PC-3 (cell line): ENCODE measurements around the gene C9orf43. TPM values are rescaled to one million over a fixed set of nuclear protein-coding genes. Genes with fewer than 3 reads are reported as not detected.

ENCODE experiments used
- ATAC-seq: fragments of 200-7000 bp; cut with Tn5 transposase; 2 replicates; pipeline ENCODE4 v1.9.1; 2020; ENCODE audit warnings: mild to moderate bottlenecking, moderate library complexity
- BruUV-seq: library from RNA; stranded (reverse); fragments of 400-500 nt; replicated peaks from 2 replicates; lab custom pipeline; 2021; lab: Mats Ljungman, UMichigan
- CTCF ChIA-PET: fragments of 300-600 bp; sonication (Branson Sonifier 250); formaldehyde crosslinking; loops from one replicate; lab custom pipeline; 2022; ENCODE audit warnings: antibody characterized with exemption; lab: Charles Lee
- POLR2A ChIA-PET: fragments of 300-600 bp; sonication (Branson Sonifier 250); formaldehyde crosslinking; loops from one replicate; lab custom pipeline; 2022; ENCODE audit warnings: antibody characterized with exemption; ENCODE audit not compliant: unreplicated experiment; lab: Charles Lee
- DNase-seq: peaks from one replicate; pipeline ENCODE4 v3.0.0-alpha.2; 2015
- H2AFZ ChIP-seq: fragments of 300-600 bp; sonication (generic); 2 replicates; pipeline ENCODE4 v1.6.0; 2016; ENCODE audit warnings: antibody characterized with exemption, low read length
- H3F3A ChIP-seq: fragments of 300-600 bp; sonication (generic); one replicate; pipeline ENCODE4 v1.6.0; 2017; ENCODE audit warnings: antibody characterized with exemption, low read length, control low read depth, mild to moderate bottlenecking; ENCODE audit not compliant: unreplicated experiment
- H3K27ac ChIP-seq: fragments of 300-600 bp; sonication (generic); 2 replicates; pipeline ENCODE4 v1.5.1; 2016; ENCODE audit warnings: mild to moderate bottlenecking, low read length
- H3K27me3 ChIP-seq: fragments of 300-600 bp; sonication (generic); 2 replicates; pipeline ENCODE4 v1.6.1; 2016; ENCODE audit warnings: low read length, mixed read lengths
- H3K36me3 ChIP-seq: fragments of 300-600 bp; sonication (generic); 2 replicates; pipeline ENCODE4 v1.6.1; 2016; ENCODE audit warnings: low read depth, mixed run types, low read length, mixed read lengths
- H3K4me1 ChIP-seq: fragments of 300-600 bp; sonication (generic); 2 replicates; pipeline ENCODE4 v1.5.1; 2016; ENCODE audit warnings: low read length; ENCODE audit not compliant: insufficient read depth
- H3K4me2 ChIP-seq: fragments of 300-600 bp; sonication (generic); 2 replicates; pipeline ENCODE4 v1.6.0; 2016; ENCODE audit warnings: low read length
- H3K4me3 ChIP-seq: fragments of 300-600 bp; sonication (generic); 2 replicates; pipeline ENCODE4 v1.5.1; 2016; ENCODE audit warnings: mild to moderate bottlenecking, low read length, mixed read lengths
- H3K79me2 ChIP-seq: fragments of 300-600 bp; sonication (generic); 2 replicates; pipeline ENCODE4 v1.6.1; 2017; ENCODE audit warnings: low read length, mixed read lengths
- H3K9ac ChIP-seq: fragments of 300-600 bp; sonication (generic); 2 replicates; pipeline ENCODE4 v1.6.0; 2016; ENCODE audit warnings: mild to moderate bottlenecking, low read length
- H3K9me2 ChIP-seq: fragments of 300-600 bp; sonication (generic); replicated peaks from 2 replicates; pipeline ENCODE4 v1.6.1; 2016; ENCODE audit warnings: mixed run types, low read length, mixed read lengths
- H3K9me3 ChIP-seq: fragments of 300-600 bp; sonication (generic); 2 replicates; pipeline ENCODE4 v1.6.1; 2016; ENCODE audit warnings: low read length, mixed read lengths
- H4K20me1 ChIP-seq: fragments of 300-600 bp; sonication (generic); 2 replicates; pipeline ENCODE4 v1.6.1; 2016; ENCODE audit warnings: low read length, mixed read lengths
- EZH2 ChIP-seq: fragments of 300-600 bp; sonication (generic); IDR thresholded peaks from one replicate; pipeline ENCODE4 v1.6.1; 2017; ENCODE audit warnings: antibody characterized with exemption, mild to moderate bottlenecking, low read length; ENCODE audit not compliant: unreplicated experiment
- EZH2phosphoT487 ChIP-seq: fragments of 300-600 bp; sonication (generic); IDR thresholded peaks from 2 replicates; pipeline ENCODE4 v1.6.1; 2018; ENCODE audit warnings: mild to moderate bottlenecking, antibody characterized with exemption, low read length, borderline replicate concordance
- intact Hi-C: fragments of 100-400 bp; cut with micrococcal nuclease; formaldehyde crosslinking; loops from 2 replicates; pipeline ENCODE4 v1.9.0; 2023
- total RNA-seq: library from RNA; depleted of rRNA; stranded (reverse); fragments of >200 nt; gene quantifications from 2 replicates; pipeline ENCODE4 v1.2.3, GENCODE V29; 2014
- TF ChIP-seq, protein P1 (sequence below): fragments of 300-600 bp; sonication (generic); conservative IDR thresholded peaks from 2 replicates; pipeline ENCODE4 v1.5.1; 2017; ENCODE audit warnings: antibody characterized with exemption, low read depth, mild to moderate bottlenecking, low read length

C9orf43 gene
- total RNA-seq, 1 experiment from 2014 or later, result 0.29 TPM

DNA sequence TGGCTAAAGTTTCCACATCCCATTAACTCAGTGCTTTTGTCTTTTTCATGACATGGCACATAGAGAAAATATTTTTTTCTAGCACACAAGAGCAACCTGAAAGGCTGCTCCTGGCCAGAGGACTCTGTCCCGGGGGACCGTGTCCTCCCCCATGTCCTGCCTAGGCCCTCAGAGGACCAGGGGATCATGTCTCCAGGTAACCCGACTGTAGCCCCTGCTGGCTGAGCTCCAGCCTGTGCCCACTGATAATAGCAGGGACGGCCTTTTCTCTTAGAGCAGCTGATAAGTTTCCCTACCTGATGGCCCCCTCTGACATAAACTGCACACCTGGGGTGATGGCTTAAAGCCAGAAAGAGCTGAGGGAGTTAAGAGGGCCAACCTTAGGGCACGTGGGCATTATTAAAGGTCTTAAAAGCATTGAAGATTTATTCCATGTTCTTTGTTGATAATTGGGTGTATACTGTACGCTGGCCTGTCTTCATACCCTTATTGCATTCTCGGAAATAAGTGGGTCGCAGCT, 39.7 kb upstream of the C9orf43 start:
- peaks cover 6% of the 10 kb centered on the region; the same call in 1 of the 2 replicates for H3K4me1 ChIP-seq
- H3F3A ChIP-seq, result no peaks in the 10 kb centered on the region
- H2AFZ ChIP-seq, result no peak overlapping the region
- no peaks in the 10 kb centered on the region for H3K9me2 ChIP-seq
- DNase-seq (no peak), ATAC-seq (no peak)
- BruUV-seq, result no TSS peak
- no peaks in the 10 kb centered on the region for H3K27me3 ChIP-seq
- H3K27ac ChIP-seq, result no peak overlapping the region
- no peaks in the 10 kb centered on the region for H4K20me1 ChIP-seq
- H3K9ac ChIP-seq, result no peak overlapping the region
- no peak overlapping the region for H3K4me3 ChIP-seq
- TF ChIP-seq EZH2 (no peak), EZH2phosphoT487 (no peak)
- TF ChIP-seq, protein P1, sequence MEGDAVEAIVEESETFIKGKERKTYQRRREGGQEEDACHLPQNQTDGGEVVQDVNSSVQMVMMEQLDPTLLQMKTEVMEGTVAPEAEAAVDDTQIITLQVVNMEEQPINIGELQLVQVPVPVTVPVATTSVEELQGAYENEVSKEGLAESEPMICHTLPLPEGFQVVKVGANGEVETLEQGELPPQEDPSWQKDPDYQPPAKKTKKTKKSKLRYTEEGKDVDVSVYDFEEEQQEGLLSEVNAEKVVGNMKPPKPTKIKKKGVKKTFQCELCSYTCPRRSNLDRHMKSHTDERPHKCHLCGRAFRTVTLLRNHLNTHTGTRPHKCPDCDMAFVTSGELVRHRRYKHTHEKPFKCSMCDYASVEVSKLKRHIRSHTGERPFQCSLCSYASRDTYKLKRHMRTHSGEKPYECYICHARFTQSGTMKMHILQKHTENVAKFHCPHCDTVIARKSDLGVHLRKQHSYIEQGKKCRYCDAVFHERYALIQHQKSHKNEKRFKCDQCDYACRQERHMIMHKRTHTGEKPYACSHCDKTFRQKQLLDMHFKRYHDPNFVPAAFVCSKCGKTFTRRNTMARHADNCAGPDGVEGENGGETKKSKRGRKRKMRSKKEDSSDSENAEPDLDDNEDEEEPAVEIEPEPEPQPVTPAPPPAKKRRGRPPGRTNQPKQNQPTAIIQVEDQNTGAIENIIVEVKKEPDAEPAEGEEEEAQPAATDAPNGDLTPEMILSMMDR, result no peak
- H3K79me2 ChIP-seq, result peaks cover 9% of the 10 kb centered on the region
- H3K36me3 ChIP-seq, result peaks cover 3% of the 10 kb centered on the region; the same call in 1 of the 2 replicates
- H3K9me3 ChIP-seq, result no peaks in the 10 kb centered on the region
- intact Hi-C loops, result no loop called here
- ChIA-PET CTCF (no interaction called here), POLR2A (no interaction called here)
- H3K4me2 ChIP-seq, result no peak overlapping the region

DNA sequence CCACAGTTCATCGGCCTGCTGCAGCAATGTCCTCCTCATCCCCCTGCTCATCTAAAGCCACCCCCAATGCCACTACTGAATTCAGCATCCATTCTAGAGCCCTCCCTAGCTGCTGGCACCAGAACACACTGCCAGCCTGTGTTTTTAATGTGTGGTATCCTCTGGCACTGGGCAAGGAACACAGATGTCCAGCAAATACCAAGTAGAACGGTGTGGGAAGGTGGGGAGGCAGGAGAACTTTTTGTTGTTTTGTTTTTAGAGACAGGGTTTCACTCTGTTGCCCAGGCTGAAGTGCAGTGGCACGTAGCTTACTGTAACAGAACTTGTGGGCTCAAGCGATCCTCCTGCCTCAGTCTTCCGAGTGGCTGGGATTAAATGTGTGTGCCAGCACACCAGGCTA, 38.5 kb upstream of the C9orf43 start:
- DNase-seq (no peak), ATAC-seq (no peak)
- H3K4me2 ChIP-seq, result no peak overlapping the region
- no peaks in the 10 kb centered on the region for H3K9me3 ChIP-seq
- BruUV-seq, result no TSS peak
- TF ChIP-seq, protein P1, result no peak
- TF ChIP-seq EZH2, result no peak
- TF ChIP-seq EZH2phosphoT487, result no peak
- intact Hi-C loops, result no loop called here
- H3K9me2 ChIP-seq, result no peaks in the 10 kb centered on the region
- peaks cover 6% of the 10 kb centered on the region; the same call in 1 of the 2 replicates for H3K4me1 ChIP-seq
- no peaks in the 10 kb centered on the region for H4K20me1 ChIP-seq
- H3K27ac ChIP-seq, result no peak overlapping the region
- H2AFZ ChIP-seq, result no peak overlapping the region
- peaks cover 3% of the 10 kb centered on the region; the same call in 1 of the 2 replicates for H3K36me3 ChIP-seq
- no peaks in the 10 kb centered on the region for H3K27me3 ChIP-seq
- POLR2A ChIA-PET, result no interaction called here
- no peaks in the 10 kb centered on the region for H3F3A ChIP-seq
- H3K9ac ChIP-seq, result no peak overlapping the region
- peaks cover 14% of the 10 kb centered on the region for H3K79me2 ChIP-seq
- H3K4me3 ChIP-seq, result no peak overlapping the region
- CTCF ChIA-PET, result no interaction called here

DNA sequence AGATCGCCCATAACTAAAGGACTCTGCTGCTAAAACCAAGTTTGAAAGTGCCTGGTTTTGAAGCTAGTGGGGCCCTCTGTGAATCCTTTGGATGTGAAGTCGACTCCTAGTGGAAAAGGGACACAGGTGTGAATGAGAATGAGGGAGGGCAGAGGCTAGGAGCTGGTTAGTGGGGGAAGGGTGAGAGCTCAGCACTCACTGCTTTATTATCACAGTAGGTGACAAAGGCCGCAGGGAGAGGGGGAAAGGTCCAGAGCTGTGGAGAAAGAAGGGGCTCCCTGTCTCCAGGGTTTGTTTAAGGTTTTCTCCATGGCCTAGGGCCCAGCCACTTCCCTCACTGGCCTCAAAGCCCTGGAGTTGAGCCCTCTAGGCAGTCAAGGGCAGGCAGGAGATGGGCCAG, 37.3 kb upstream of the C9orf43 start:
- no peaks in the 10 kb centered on the region for H3K9me3 ChIP-seq
- H3K9me2 ChIP-seq, result no peaks in the 10 kb centered on the region
- H3K4me3 ChIP-seq, result no peak overlapping the region
- no TSS peak for BruUV-seq
- intact Hi-C loops, result no loop called here
- no peak overlapping the region for H2AFZ ChIP-seq
- peaks cover 6% of the 10 kb centered on the region; the same call in 1 of the 2 replicates for H3K4me1 ChIP-seq
- H3K27me3 ChIP-seq, result no peaks in the 10 kb centered on the region
- no peak overlapping the region for H3K9ac ChIP-seq
- ATAC-seq (no peak), DNase-seq (no peak)
- TF ChIP-seq, protein P1, result no peak
- TF ChIP-seq EZH2, result no peak
- no peak for TF ChIP-seq EZH2phosphoT487
- no peaks in the 10 kb centered on the region for H3F3A ChIP-seq
- H3K79me2 ChIP-seq, result peaks cover 14% of the 10 kb centered on the region
- POLR2A ChIA-PET, result no interaction called here
- no peak overlapping the region for H3K4me2 ChIP-seq
- peaks cover 3% of the 10 kb centered on the region; the same call in 1 of the 2 replicates for H3K36me3 ChIP-seq
- CTCF ChIA-PET, result no interaction called here
- no peak overlapping the region for H3K27ac ChIP-seq
- no peaks in the 10 kb centered on the region for H4K20me1 ChIP-seq
